ENCODE data around the gene IGFBP2. TPM values are rescaled to one million over a fixed set of nuclear protein-coding genes. Genes with fewer than 3 reads are reported as not detected.

IGFBP2 gene
- total and polyA plus RNA-seq, 4 experiments from 2014 or later = not detected

GRCh38 chr2:216673609-216674008, 40.4 kb downstream of the IGFBP2 start:
- Mint-ChIP-seq H3K27ac (no peak overlapping the region), H3K4me1 (no peaks in the 10 kb centered on the region), H3K36me3 (no peaks in the 10 kb centered on the region), H3K9me3 (peaks cover 0 to 1% (median 0%) of the 10 kb centered on the region in 8 donors), H3K27me3 (peaks cover 8 to 21% of the 10 kb centered on the region in 2 donors), H3K4me3 (no peak overlapping the region)
- no peaks in the 10 kb centered on the region for H3K9me3 ChIP-seq (ENCODE audit: control insufficient read depth in 1 of 2, low read length in 2 of 2)
- no peak overlapping the region for H3K4me3 ChIP-seq (ENCODE audit: low read length in 2 of 2)
- DNase-seq = no peak
- no peak overlapping the region for H3K27ac ChIP-seq (ENCODE audit: low read depth, low read length)
- ChIA-PET CTCF (ENCODE audit: partially characterized antibody) (interaction anchor here (1.6 kb wide), 1 partner anchor 154 kb away, joined by 4 read pairs; no protein-coding TSS in a partner anchor), POLR2A (ENCODE audit: partially characterized antibody) (no interaction called here)
- no peaks in the 10 kb centered on the region for H3K27me3 ChIP-seq (ENCODE audit: insufficient read depth, low read length)
- intact Hi-C loops (cut with micrococcal nuclease) = no loop called here
- no peaks in the 10 kb centered on the region for H3K36me3 ChIP-seq (ENCODE audit: insufficient read depth, low read length)
- H3K4me1 ChIP-seq (ENCODE audit: insufficient read depth, low read length) = no peaks in the 10 kb centered on the region

GRCh38 chr2:216674376-216674775, 41.2 kb downstream of the IGFBP2 start:
- no peak overlapping the region for H3K4me3 ChIP-seq (ENCODE audit: low read length in 2 of 2)
- H3K9me3 ChIP-seq (ENCODE audit: control insufficient read depth in 1 of 2, low read length in 2 of 2) = no peaks in the 10 kb centered on the region
- no peaks in the 10 kb centered on the region for H3K36me3 ChIP-seq (ENCODE audit: insufficient read depth, low read length)
- Mint-ChIP-seq H3K4me3 (no peak overlapping the region), H3K36me3 (no peaks in the 10 kb centered on the region), H3K27ac (no peak overlapping the region), H3K27me3 (peaks cover 8 to 15% of the 10 kb centered on the region in 2 donors), H3K9me3 (peaks cover 0 to 1% (median 0%) of the 10 kb centered on the region in 8 donors), H3K4me1 (no peaks in the 10 kb centered on the region)
- ChIA-PET CTCF (ENCODE audit: partially characterized antibody) (interaction anchor here (0.7 to 1.6 kb wide), 6 partner anchors 9 to 1039 kb away, joined by 3 to 4 read pairs (median 3); no protein-coding TSS in a partner anchor), POLR2A (ENCODE audit: partially characterized antibody) (no interaction called here)
- DNase-seq = no peak
- H3K4me1 ChIP-seq (ENCODE audit: insufficient read depth, low read length) = no peaks in the 10 kb centered on the region
- no peaks in the 10 kb centered on the region for H3K27me3 ChIP-seq (ENCODE audit: insufficient read depth, low read length)
- intact Hi-C loops (cut with micrococcal nuclease) = no loop called here
- H3K27ac ChIP-seq (ENCODE audit: low read depth, low read length) = no peak overlapping the region

GRCh38 chr2:216676630-216677029, 43.4 kb downstream of the IGFBP2 start:
- Histone ChIP-seq H3K9me3 (ENCODE audit: control insufficient read depth in 1 of 2, low read length in 2 of 2) (no peaks in the 10 kb centered on the region), H3K4me1 (ENCODE audit: insufficient read depth, low read length) (no peaks in the 10 kb centered on the region), H3K27ac (ENCODE audit: low read depth, low read length) (no peak overlapping the region), H3K36me3 (ENCODE audit: insufficient read depth, low read length) (no peaks in the 10 kb centered on the region), H3K4me3 (ENCODE audit: low read length in 2 of 2) (no peak overlapping the region), H3K27me3 (ENCODE audit: insufficient read depth, low read length) (no peaks in the 10 kb centered on the region)
- Mint-ChIP-seq H3K27ac (no peak overlapping the region), H3K36me3 (no peaks in the 10 kb centered on the region), H3K4me3 (no peak overlapping the region), H3K9me3 (peaks cover 0 to 1% (median 0%) of the 10 kb centered on the region in 8 donors), H3K27me3 (peaks cover 8 to 14% of the 10 kb centered on the region in 2 donors), H3K4me1 (no peaks in the 10 kb centered on the region)
- ChIA-PET CTCF (ENCODE audit: partially characterized antibody) (interaction anchor here (1.6 to 2.1 kb wide), 2 partner anchors 10 to 1036 kb away, joined by 5 read pairs; no protein-coding TSS in a partner anchor), POLR2A (ENCODE audit: partially characterized antibody) (no interaction called here)
- intact Hi-C loops (cut with micrococcal nuclease) = no loop called here
- DNase-seq = no peak

- H3K4me3 ChIP-seq (ENCODE audit: low read length in 2 of 2) = no peak overlapping the region
- Mint-ChIP-seq H3K27ac (peak overlapping the region in 1 of 7 donors; percentile 23), H3K9me3 (peaks cover 0 to 1% (median 0%) of the 10 kb centered on the region in 8 donors), H3K36me3 (no peaks in the 10 kb centered on the region), H3K27me3 (peaks cover 8 to 17% of the 10 kb centered on the region in 2 donors), H3K4me1 (peaks cover 0 to 6% (median 4%) of the 10 kb centered on the region in 4 donors), H3K4me3 (no peak overlapping the region)
- intact Hi-C loops (cut with micrococcal nuclease) = no loop called here
- no peaks in the 10 kb centered on the region for H3K36me3 ChIP-seq (ENCODE audit: insufficient read depth, low read length)
- no peaks in the 10 kb centered on the region for H3K4me1 ChIP-seq (ENCODE audit: insufficient read depth, low read length)
- no peak overlapping the region for H3K27ac ChIP-seq (ENCODE audit: low read depth, low read length)
- CTCF ChIA-PET (ENCODE audit: partially characterized antibody) = interaction anchor here (1.6 to 2.1 kb wide), 2 partner anchors 9 to 1035 kb away, joined by 5 read pairs; no protein-coding TSS in a partner anchor
- DNase-seq = no peak
- POLR2A ChIA-PET (ENCODE audit: partially characterized antibody) = no interaction called here
- no peaks in the 10 kb centered on the region for H3K9me3 ChIP-seq (ENCODE audit: control insufficient read depth in 1 of 2, low read length in 2 of 2)
- no peaks in the 10 kb centered on the region for H3K27me3 ChIP-seq (ENCODE audit: insufficient read depth, low read length)
These were observed 44.3 kb downstream of the IGFBP2 start for GRCh38 chr2:216677439-216678097.

- Mint-ChIP-seq H3K4me1 (peaks cover 0 to 6% (median 4%) of the 10 kb centered on the region in 4 donors), H3K36me3 (no peaks in the 10 kb centered on the region), H3K9me3 (peaks cover 0 to 1% (median 0%) of the 10 kb centered on the region in 8 donors), H3K27ac (no peak overlapping the region), H3K4me3 (no peak overlapping the region), H3K27me3 (peaks cover 8 to 17% of the 10 kb centered on the region in 2 donors)
- Histone ChIP-seq H3K9me3 (ENCODE audit: control insufficient read depth in 1 of 2, low read length in 2 of 2) (no peaks in the 10 kb centered on the region), H3K4me3 (ENCODE audit: low read length in 2 of 2) (no peak overlapping the region), H3K27ac (ENCODE audit: low read depth, low read length) (no peak overlapping the region), H3K4me1 (ENCODE audit: insufficient read depth, low read length) (no peaks in the 10 kb centered on the region), H3K27me3 (ENCODE audit: insufficient read depth, low read length) (no peaks in the 10 kb centered on the region), H3K36me3 (ENCODE audit: insufficient read depth, low read length) (no peaks in the 10 kb centered on the region)
- POLR2A ChIA-PET (ENCODE audit: partially characterized antibody) = no interaction called here
- CTCF ChIA-PET (ENCODE audit: partially characterized antibody) = interaction anchor here (2.1 kb wide), 1 partner anchor 8 kb away, joined by 5 read pairs; no protein-coding TSS in a partner anchor
- intact Hi-C loops (cut with micrococcal nuclease) = no loop called here
- DNase-seq = no peak
These were observed 44.9 kb downstream of the IGFBP2 start for GRCh38 chr2:216678098-216678465.

- ChIA-PET POLR2A (ENCODE audit: partially characterized antibody) (no interaction called here), CTCF (ENCODE audit: partially characterized antibody) (interaction anchor here (1.5 to 2.3 kb wide), 2 partner anchors 24 to 1034 kb away, joined by 3 to 12 read pairs; no protein-coding TSS in a partner anchor)
These were observed 45.8 kb downstream of the IGFBP2 start for GRCh38 chr2:216678813-216679657.

GRCh38 chr2:216679658-216680024, 46.4 kb downstream of the IGFBP2 start:
- CTCF ChIA-PET (ENCODE audit: partially characterized antibody) = interaction anchor here (1.5 to 2.3 kb wide), 2 partner anchors 24 to 1033 kb away, joined by 3 to 12 read pairs; no protein-coding TSS in a partner anchor
- no peaks in the 10 kb centered on the region for H3K27me3 ChIP-seq (ENCODE audit: insufficient read depth, low read length)
- Mint-ChIP-seq H3K27me3 (peaks cover 13 to 26% of the 10 kb centered on the region in 2 donors), H3K36me3 (no peaks in the 10 kb centered on the region), H3K9me3 (no peaks in the 10 kb centered on the region), H3K4me3 (no peak overlapping the region), H3K27ac (no peak overlapping the region), H3K4me1 (peaks cover 0 to 6% (median 4%) of the 10 kb centered on the region in 4 donors)
- H3K4me1 ChIP-seq (ENCODE audit: insufficient read depth, low read length) = no peaks in the 10 kb centered on the region
- POLR2A ChIA-PET (ENCODE audit: partially characterized antibody) = no interaction called here
- no peak overlapping the region for H3K27ac ChIP-seq (ENCODE audit: low read depth, low read length)
- no peak for DNase-seq
- H3K4me3 ChIP-seq (ENCODE audit: low read length in 2 of 2) = no peak overlapping the region
- H3K9me3 ChIP-seq (ENCODE audit: control insufficient read depth in 1 of 2, low read length in 2 of 2) = no peaks in the 10 kb centered on the region
- intact Hi-C loops (cut with micrococcal nuclease) = no loop called here
- H3K36me3 ChIP-seq (ENCODE audit: insufficient read depth, low read length) = no peaks in the 10 kb centered on the region

More at GRCh38 chr2:216678813-216679657, 45.8 kb downstream of the IGFBP2 start:
- Mint-ChIP-seq H3K4me3 (no peak overlapping the region), H3K36me3 (no peaks in the 10 kb centered on the region), H3K27ac (no peak overlapping the region), H3K9me3 (peaks cover 0 to under 1% (median 0%) of the 10 kb centered on the region in 8 donors), H3K4me1 (peaks cover 0 to 6% (median 4%) of the 10 kb centered on the region in 4 donors), H3K27me3 (peaks cover 13 to 23% of the 10 kb centered on the region in 2 donors)
- Histone ChIP-seq H3K27me3 (ENCODE audit: insufficient read depth, low read length) (no peaks in the 10 kb centered on the region), H3K27ac (ENCODE audit: low read depth, low read length) (no peak overlapping the region), H3K4me3 (ENCODE audit: low read length in 2 of 2) (no peak overlapping the region), H3K9me3 (ENCODE audit: control insufficient read depth in 1 of 2, low read length in 2 of 2) (no peaks in the 10 kb centered on the region), H3K36me3 (ENCODE audit: insufficient read depth, low read length) (no peaks in the 10 kb centered on the region), H3K4me1 (ENCODE audit: insufficient read depth, low read length) (no peaks in the 10 kb centered on the region)
- no peak for DNase-seq
- intact Hi-C loops (cut with micrococcal nuclease) = no loop called here

All from CD4-positive, alpha-beta memory T cell (primary cell).